ENCODE results near the gene ADGRL3. TPM values are rescaled to one million over a fixed set of nuclear protein-coding genes. Genes with fewer than 3 reads are reported as not detected.

Gene ADGRL3
- total RNA-seq, 4 donors from 2014 or later, result 2.2 to 10.0 (median 4.6) TPM

- Histone ChIP-seq H3K27ac (no peak overlapping the region), H3K9me3 (no peaks in the 10 kb centered on the region), H3K4me3 (no peak overlapping the region), H3K4me1 (no peaks in the 10 kb centered on the region), H3K27me3 (no peaks in the 10 kb centered on the region), H3K36me3 (no peaks in the 10 kb centered on the region)
- DNase-seq, result no peak
- intact Hi-C loops (cut with DNase I; ENCODE audit: low total_unique reads) (no loop called here), in situ Hi-C loops (cut with MboI; ENCODE audit: low pct_ligation_motif_present in 1 of 4, low pct_unique_long_range_greater_than_20kb in 1 of 4, low sequenced_read_pairs in 3 of 4) (no loop called here)
- WGBS, 2 donors (ENCODE audit: low coverage in 1 of 2), result 52 to 64% methylated on average over 1 of the region's 1 CpG
- TF ChIP-seq EP300 (IDR thresholded peaks at IDR 0.05; ENCODE audit: low read depth), result no peak
- TF ChIP-seq, protein P1, sequence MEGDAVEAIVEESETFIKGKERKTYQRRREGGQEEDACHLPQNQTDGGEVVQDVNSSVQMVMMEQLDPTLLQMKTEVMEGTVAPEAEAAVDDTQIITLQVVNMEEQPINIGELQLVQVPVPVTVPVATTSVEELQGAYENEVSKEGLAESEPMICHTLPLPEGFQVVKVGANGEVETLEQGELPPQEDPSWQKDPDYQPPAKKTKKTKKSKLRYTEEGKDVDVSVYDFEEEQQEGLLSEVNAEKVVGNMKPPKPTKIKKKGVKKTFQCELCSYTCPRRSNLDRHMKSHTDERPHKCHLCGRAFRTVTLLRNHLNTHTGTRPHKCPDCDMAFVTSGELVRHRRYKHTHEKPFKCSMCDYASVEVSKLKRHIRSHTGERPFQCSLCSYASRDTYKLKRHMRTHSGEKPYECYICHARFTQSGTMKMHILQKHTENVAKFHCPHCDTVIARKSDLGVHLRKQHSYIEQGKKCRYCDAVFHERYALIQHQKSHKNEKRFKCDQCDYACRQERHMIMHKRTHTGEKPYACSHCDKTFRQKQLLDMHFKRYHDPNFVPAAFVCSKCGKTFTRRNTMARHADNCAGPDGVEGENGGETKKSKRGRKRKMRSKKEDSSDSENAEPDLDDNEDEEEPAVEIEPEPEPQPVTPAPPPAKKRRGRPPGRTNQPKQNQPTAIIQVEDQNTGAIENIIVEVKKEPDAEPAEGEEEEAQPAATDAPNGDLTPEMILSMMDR (IDR thresholded peaks at IDR 0.05), result no peak
- no peak for TF ChIP-seq POLR2A (IDR thresholded peaks at IDR 0.05)
- TF ChIP-seq POLR2AphosphoS5 (IDR thresholded peaks at IDR 0.05), result no peak
Measured at GRCh38 chr4:61782133-61782532, 582.0 kb downstream of the ADGRL3 start.

GRCh38 chr4:61783050-61783449, 582.9 kb downstream of the ADGRL3 start:
- TF ChIP-seq POLR2A (IDR thresholded peaks at IDR 0.05) (no peak), EP300 (IDR thresholded peaks at IDR 0.05; ENCODE audit: low read depth) (no peak), POLR2AphosphoS5 (IDR thresholded peaks at IDR 0.05) (no peak)
- TF ChIP-seq, protein P1 (IDR thresholded peaks at IDR 0.05), result no peak
- in situ Hi-C loops (cut with MboI; ENCODE audit: low pct_ligation_motif_present in 1 of 4, low pct_unique_long_range_greater_than_20kb in 1 of 4, low sequenced_read_pairs in 3 of 4), result no loop called here
- no peak for DNase-seq

GRCh38 chr4:61785761-61786160, 585.6 kb downstream of the ADGRL3 start:
- in situ Hi-C loops (cut with MboI; ENCODE audit: low pct_ligation_motif_present in 1 of 4, low pct_unique_long_range_greater_than_20kb in 1 of 4, low sequenced_read_pairs in 3 of 4) (no loop called here), intact Hi-C loops (cut with DNase I; ENCODE audit: low total_unique reads) (no loop called here)
- H3K27ac ChIP-seq, result no peak overlapping the region
- H3K36me3 ChIP-seq, result no peaks in the 10 kb centered on the region
- TF ChIP-seq POLR2A (IDR thresholded peaks at IDR 0.05) (no peak), EP300 (IDR thresholded peaks at IDR 0.05; ENCODE audit: low read depth) (no peak), POLR2AphosphoS5 (IDR thresholded peaks at IDR 0.05) (no peak)
- TF ChIP-seq, protein P1 (IDR thresholded peaks at IDR 0.05), result no peak
- 14 to 18% methylated on average over 1 of the region's 1 CpG for WGBS, 2 donors (ENCODE audit: low coverage in 1 of 2)
- H3K9me3 ChIP-seq, result no peaks in the 10 kb centered on the region
- no peaks in the 10 kb centered on the region for H3K4me1 ChIP-seq
- no peaks in the 10 kb centered on the region for H3K27me3 ChIP-seq
- no peak for DNase-seq
- no peak overlapping the region for H3K4me3 ChIP-seq

More at GRCh38 chr4:61783050-61783449, 582.9 kb downstream of the ADGRL3 start:
- no peak overlapping the region for H3K4me3 ChIP-seq
- no peaks in the 10 kb centered on the region for H3K36me3 ChIP-seq
- no peak overlapping the region for H3K27ac ChIP-seq
- H3K9me3 ChIP-seq, result no peaks in the 10 kb centered on the region
- no peaks in the 10 kb centered on the region for H3K27me3 ChIP-seq
- intact Hi-C loops (cut with DNase I; ENCODE audit: low total_unique reads), result no loop called here
- no peaks in the 10 kb centered on the region for H3K4me1 ChIP-seq

DNA sequence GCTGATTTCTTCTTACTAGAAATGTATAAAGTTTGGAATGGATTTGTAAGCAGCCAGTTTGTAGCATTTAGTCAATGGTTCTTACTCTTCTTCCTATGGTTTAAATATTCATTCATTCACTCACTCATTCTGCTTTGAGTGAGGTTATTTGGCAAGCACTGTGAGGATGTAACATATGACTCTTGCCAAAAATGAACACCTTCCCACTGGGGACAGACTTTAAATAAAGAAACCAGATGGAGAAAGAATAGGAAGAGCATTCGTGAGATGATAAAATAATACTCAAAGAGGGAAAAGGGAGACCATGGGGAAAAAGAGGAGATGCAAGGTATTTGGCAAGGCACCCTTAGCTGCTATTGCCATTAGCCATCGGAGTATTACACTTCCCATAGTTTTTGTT, 586.1 kb downstream of the ADGRL3 start:
- in situ Hi-C loops (cut with MboI; ENCODE audit: low pct_ligation_motif_present in 1 of 4, low pct_unique_long_range_greater_than_20kb in 1 of 4, low sequenced_read_pairs in 3 of 4) (no loop called here), intact Hi-C loops (cut with DNase I; ENCODE audit: low total_unique reads) (no loop called here)
- Histone ChIP-seq H3K4me3 (no peak overlapping the region), H3K4me1 (no peaks in the 10 kb centered on the region), H3K27ac (no peak overlapping the region), H3K27me3 (no peaks in the 10 kb centered on the region), H3K36me3 (no peaks in the 10 kb centered on the region), H3K9me3 (no peaks in the 10 kb centered on the region)
- DNase-seq, result no peak
- 63 to 73% methylated on average over 2 of the region's 2 CpGs for WGBS, 2 donors (ENCODE audit: low coverage in 1 of 2)
- TF ChIP-seq POLR2AphosphoS5 (IDR thresholded peaks at IDR 0.05) (no peak), POLR2A (IDR thresholded peaks at IDR 0.05) (no peak), EP300 (IDR thresholded peaks at IDR 0.05; ENCODE audit: low read depth) (no peak)
- TF ChIP-seq, protein P1 (IDR thresholded peaks at IDR 0.05), result no peak

Measured in transverse colon (tissue), 4 donors.